ENCODE measurements around the gene TNP2. TPM values are rescaled to one million over a fixed set of nuclear protein-coding genes. Genes with fewer than 3 reads are reported as not detected.

Gene TNP2
- total and polyA plus RNA-seq, 9 of the 15 experiments (the other 6 are each of a cell fraction or from before 2014, with no cell fraction given) = not detected

GRCh38 chr16:11254913-11255736 is 14.0 kb downstream of the TNP2 start (continued):
- TF ChIP-seq, protein P1, sequence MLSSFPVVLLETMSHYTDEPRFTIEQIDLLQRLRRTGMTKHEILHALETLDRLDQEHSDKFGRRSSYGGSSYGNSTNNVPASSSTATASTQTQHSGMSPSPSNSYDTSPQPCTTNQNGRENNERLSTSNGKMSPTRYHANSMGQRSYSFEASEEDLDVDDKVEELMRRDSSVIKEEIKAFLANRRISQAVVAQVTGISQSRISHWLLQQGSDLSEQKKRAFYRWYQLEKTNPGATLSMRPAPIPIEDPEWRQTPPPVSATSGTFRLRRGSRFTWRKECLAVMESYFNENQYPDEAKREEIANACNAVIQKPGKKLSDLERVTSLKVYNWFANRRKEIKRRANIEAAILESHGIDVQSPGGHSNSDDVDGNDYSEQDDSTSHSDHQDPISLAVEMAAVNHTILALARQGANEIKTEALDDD (IDR thresholded peaks at IDR 0.05) = no peak
- TF ChIP-seq MEIS2 (IDR thresholded peaks at IDR 0.05; ENCODE audit: partially characterized antibody) (no peak), POLR3A (IDR thresholded peaks at IDR 0.05; ENCODE audit: borderline replicate concordance, extremely low read depth, insufficient read depth, insufficient read length) (no peak), ZNF584 (CRISPR knock-in tag; IDR thresholded peaks at IDR 0.05; ENCODE audit: low read depth) (no peak), NCOA1 (IDR thresholded peaks at IDR 0.05; ENCODE audit: low read depth) (no peak), SREBF1 (IDR thresholded peaks at IDR 0.05; ENCODE audit: borderline replicate concordance, low read depth, low read length) (no peak), TEAD1 (CRISPR knock-in tag; IDR thresholded peaks at IDR 0.05) (peak; percentile 35 to 99; a peak in 2 of 4 replicates), PHB (CRISPR knock-in tag; IDR thresholded peaks at IDR 0.05) (no peak), GMEB1 (CRISPR knock-in tag; IDR thresholded peaks at IDR 0.05) (peak; percentile 77)
- TF ChIP-seq, protein P2, sequence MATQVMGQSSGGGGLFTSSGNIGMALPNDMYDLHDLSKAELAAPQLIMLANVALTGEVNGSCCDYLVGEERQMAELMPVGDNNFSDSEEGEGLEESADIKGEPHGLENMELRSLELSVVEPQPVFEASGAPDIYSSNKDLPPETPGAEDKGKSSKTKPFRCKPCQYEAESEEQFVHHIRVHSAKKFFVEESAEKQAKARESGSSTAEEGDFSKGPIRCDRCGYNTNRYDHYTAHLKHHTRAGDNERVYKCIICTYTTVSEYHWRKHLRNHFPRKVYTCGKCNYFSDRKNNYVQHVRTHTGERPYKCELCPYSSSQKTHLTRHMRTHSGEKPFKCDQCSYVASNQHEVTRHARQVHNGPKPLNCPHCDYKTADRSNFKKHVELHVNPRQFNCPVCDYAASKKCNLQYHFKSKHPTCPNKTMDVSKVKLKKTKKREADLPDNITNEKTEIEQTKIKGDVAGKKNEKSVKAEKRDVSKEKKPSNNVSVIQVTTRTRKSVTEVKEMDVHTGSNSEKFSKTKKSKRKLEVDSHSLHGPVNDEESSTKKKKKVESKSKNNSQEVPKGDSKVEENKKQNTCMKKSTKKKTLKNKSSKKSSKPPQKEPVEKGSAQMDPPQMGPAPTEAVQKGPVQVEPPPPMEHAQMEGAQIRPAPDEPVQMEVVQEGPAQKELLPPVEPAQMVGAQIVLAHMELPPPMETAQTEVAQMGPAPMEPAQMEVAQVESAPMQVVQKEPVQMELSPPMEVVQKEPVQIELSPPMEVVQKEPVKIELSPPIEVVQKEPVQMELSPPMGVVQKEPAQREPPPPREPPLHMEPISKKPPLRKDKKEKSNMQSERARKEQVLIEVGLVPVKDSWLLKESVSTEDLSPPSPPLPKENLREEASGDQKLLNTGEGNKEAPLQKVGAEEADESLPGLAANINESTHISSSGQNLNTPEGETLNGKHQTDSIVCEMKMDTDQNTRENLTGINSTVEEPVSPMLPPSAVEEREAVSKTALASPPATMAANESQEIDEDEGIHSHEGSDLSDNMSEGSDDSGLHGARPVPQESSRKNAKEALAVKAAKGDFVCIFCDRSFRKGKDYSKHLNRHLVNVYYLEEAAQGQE (IDR thresholded peaks at IDR 0.05; ENCODE audit: borderline replicate concordance) = 0 out of 2 replicates have a peak, but pooled peaks have one; percentile 5
- TF ChIP-seq, protein P2 (CRISPR knock-in tag; IDR thresholded peaks at IDR 0.05; ENCODE audit: low read depth) = no peak
- TF ChIP-seq, protein P3, sequence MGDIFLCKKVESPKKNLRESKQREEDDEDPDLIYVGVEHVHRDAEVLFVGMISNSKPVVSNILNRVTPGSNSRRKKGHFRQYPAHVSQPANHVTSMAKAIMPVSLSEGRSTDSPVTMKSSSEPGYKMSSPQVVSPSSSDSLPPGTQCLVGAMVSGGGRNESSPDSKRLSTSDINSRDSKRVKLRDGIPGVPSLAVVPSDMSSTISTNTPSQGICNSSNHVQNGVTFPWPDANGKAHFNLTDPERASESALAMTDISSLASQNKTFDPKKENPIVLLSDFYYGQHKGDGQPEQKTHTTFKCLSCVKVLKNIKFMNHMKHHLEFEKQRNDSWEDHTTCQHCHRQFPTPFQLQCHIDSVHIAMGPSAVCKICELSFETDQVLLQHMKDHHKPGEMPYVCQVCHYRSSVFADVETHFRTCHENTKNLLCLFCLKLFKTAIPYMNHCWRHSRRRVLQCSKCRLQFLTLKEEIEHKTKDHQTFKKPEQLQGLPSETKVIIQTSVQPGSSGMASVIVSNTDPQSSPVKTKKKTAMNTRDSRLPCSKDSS (IDR thresholded peaks at IDR 0.05; ENCODE audit: low read depth, partially characterized antibody) = no peak
- TF ChIP-seq, protein P4, sequence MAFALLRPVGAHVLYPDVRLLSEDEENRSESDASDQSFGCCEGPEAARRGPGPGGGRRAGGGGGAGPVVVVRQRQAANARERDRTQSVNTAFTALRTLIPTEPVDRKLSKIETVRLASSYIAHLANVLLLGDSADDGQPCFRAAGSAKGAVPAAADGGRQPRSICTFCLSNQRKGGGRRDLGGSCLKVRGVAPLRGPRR (CRISPR knock-in tag; IDR thresholded peaks at IDR 0.05) = no peak
- TF ChIP-seq, protein P5, sequence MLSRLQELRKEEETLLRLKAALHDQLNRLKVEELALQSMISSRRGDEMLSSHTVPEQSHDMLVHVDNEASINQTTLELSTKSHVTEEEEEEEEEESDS (CRISPR knock-in tag; IDR thresholded peaks at IDR 0.05) = no peak

Measured in K562 (cell line).